H9 (cell line): ENCODE measurements around the gene SAMMSON. TPM values are rescaled to one million over a fixed set of nuclear protein-coding genes. Genes with fewer than 3 reads are reported as not detected.

Source experiments
- DNase-seq: peaks from one replicate; pipeline ENCODE4 v3.0.0-alpha.2; 2017
- H2AFZ ChIP-seq: one replicate; pipeline ENCODE4 v1.6.1; 2013; ENCODE audit warnings: mild to moderate bottlenecking, low read length, control low read depth, moderate library complexity
- H2AK5ac ChIP-seq: 2 replicates; pipeline ENCODE4 v1.6.1; 2013; ENCODE audit warnings: low read length, control low read depth, mixed read lengths; ENCODE audit not compliant: insufficient read length
- H2BK120ac ChIP-seq: one replicate; pipeline ENCODE4 v1.6.1; 2013; ENCODE audit warnings: low read depth, mild to moderate bottlenecking, low read length, control low read depth, inconsistent platforms; ENCODE audit not compliant: poor library complexity, severe bottlenecking
- H2BK12ac ChIP-seq: 2 replicates; pipeline ENCODE4 v1.6.1; 2013; ENCODE audit warnings: low read length, control low read depth, mixed read lengths, low read depth; ENCODE audit not compliant: insufficient read length
- H2BK15ac ChIP-seq: 2 replicates; pipeline ENCODE4 v1.6.1; 2013; ENCODE audit warnings: low read depth, low read length, control low read depth
- H2BK20ac ChIP-seq: one replicate; pipeline ENCODE4 v1.6.1; 2013; ENCODE audit warnings: low read depth, mild to moderate bottlenecking, low read length, control low read depth, inconsistent platforms; ENCODE audit not compliant: poor library complexity, severe bottlenecking
- H2BK5ac ChIP-seq: 2 replicates; pipeline ENCODE4 v1.6.1; 2013; ENCODE audit warnings: low read length, control low read depth, mixed read lengths; ENCODE audit not compliant: insufficient read length
- H3K14ac ChIP-seq: 2 replicates; pipeline ENCODE4 v1.6.1; 2013; ENCODE audit warnings: low read length, control low read depth; ENCODE audit not compliant: insufficient read depth
- H3K18ac ChIP-seq: 2 replicates; pipeline ENCODE4 v1.6.1; 2013; ENCODE audit warnings: low read depth, mild to moderate bottlenecking, mixed read lengths, low read length, control low read depth; ENCODE audit not compliant: insufficient read length
- H3K23ac ChIP-seq: 2 replicates; pipeline ENCODE4 v1.6.1; 2013; ENCODE audit warnings: low read length, control low read depth, mixed read lengths, low read depth; ENCODE audit not compliant: insufficient read length
- H3K23me2 ChIP-seq: 2 replicates; pipeline ENCODE4 v1.6.1; 2013; ENCODE audit warnings: low read depth, mild to moderate bottlenecking, mixed read lengths, low read length, control low read depth; ENCODE audit not compliant: insufficient read length, poor library complexity, severe bottlenecking
- H3K27ac ChIP-seq: 2 replicates; pipeline ENCODE4 v1.5.1; 2013; ENCODE audit warnings: low read length, control low read depth, mixed read lengths, low read depth; ENCODE audit not compliant: insufficient read length
- H3K27me3 ChIP-seq: 2 replicates; pipeline ENCODE4 v1.6.1; 2013; ENCODE audit warnings: low read length, control low read depth, inconsistent platforms; ENCODE audit not compliant: insufficient read depth
- H3K4ac ChIP-seq: 2 replicates; pipeline ENCODE4 v1.6.1; 2013; ENCODE audit warnings: low read depth, mild to moderate bottlenecking, control low read depth, inconsistent platforms, low read length, moderate library complexity
- H3K4me1 ChIP-seq: 2 replicates; pipeline ENCODE4 v1.6.1; 2013; ENCODE audit warnings: low read length, control low read depth, inconsistent platforms; ENCODE audit not compliant: insufficient read depth
- H3K4me2 ChIP-seq: 2 replicates; pipeline ENCODE4 v1.6.1; 2013; ENCODE audit warnings: low read length, control low read depth, mixed read lengths; ENCODE audit not compliant: insufficient read length, insufficient read depth
- H3K56ac ChIP-seq: 2 replicates; pipeline ENCODE4 v1.6.1; 2013; ENCODE audit warnings: low read depth, mild to moderate bottlenecking, mixed read lengths, low read length, control low read depth; ENCODE audit not compliant: insufficient read length
- H3K79me1 ChIP-seq: 2 replicates; pipeline ENCODE4 v1.6.1; 2013; ENCODE audit warnings: low read depth, mild to moderate bottlenecking, moderate library complexity, low read length, control low read depth, inconsistent platforms; ENCODE audit not compliant: insufficient read depth, poor library complexity, severe bottlenecking
- H3K79me2 ChIP-seq: 2 replicates; pipeline ENCODE4 v1.6.1; 2013; ENCODE audit warnings: low read length, control low read depth, inconsistent platforms; ENCODE audit not compliant: insufficient read depth
- H3K9ac ChIP-seq: 2 replicates; pipeline ENCODE4 v1.6.1; 2013; ENCODE audit warnings: low read length, control low read depth, mixed read lengths; ENCODE audit not compliant: insufficient read length; ENCODE audit errors: extremely low read depth
- H3K9me3 ChIP-seq: one replicate; pipeline ENCODE4 v1.6.1; 2013; ENCODE audit warnings: low read depth, low read length, inconsistent platforms; ENCODE audit not compliant: control insufficient read depth
- H3T11ph ChIP-seq: one replicate; pipeline ENCODE4 v1.6.1; 2013; ENCODE audit warnings: mild to moderate bottlenecking, low read length, control low read depth, inconsistent platforms
- H4K20me1 ChIP-seq: one replicate; pipeline ENCODE4 v1.6.1; 2013; ENCODE audit not compliant: control insufficient read depth, insufficient read length, insufficient read depth
- H4K5ac ChIP-seq: 2 replicates; pipeline ENCODE4 v1.6.1; 2013; ENCODE audit warnings: low read depth, mild to moderate bottlenecking, mixed read lengths, low read length, control low read depth; ENCODE audit not compliant: insufficient read length
- H4K8ac ChIP-seq: replicated peaks from 2 replicates; pipeline ENCODE4 v1.6.1; 2013; ENCODE audit warnings: low read length, control low read depth, mixed read lengths, low read depth; ENCODE audit not compliant: insufficient read length
- H4K91ac ChIP-seq: 2 replicates; pipeline ENCODE4 v1.6.1; 2013; ENCODE audit warnings: low read depth, mild to moderate bottlenecking, moderate library complexity, mixed read lengths, low read length, control low read depth; ENCODE audit not compliant: insufficient read length
- H3K27ac Mint-ChIP-seq, 3 experiments: 2 replicates in 2 of 3; 3 replicates in 1 of 3; pipeline ENCODE4 v1.8.0; 2020 to 2021; ENCODE audit warnings: mixed read lengths in 3 of 3, mild to moderate bottlenecking in 1 of 3, moderate library complexity in 1 of 3
- H3K27me3 Mint-ChIP-seq: 2 replicates; pipeline ENCODE4 v1.8.0; 2021; ENCODE audit warnings: low read depth, mild to moderate bottlenecking, moderate library complexity, mixed read lengths
- H3K36me3 Mint-ChIP-seq, 3 experiments: 2 replicates in 2 of 3; 3 replicates in 1 of 3; pipeline ENCODE4 v1.8.0; 2020 to 2021; ENCODE audit warnings: low read depth in 3 of 3, mixed read lengths in 3 of 3; ENCODE audit not compliant: insufficient read depth in 1 of 3
- H3K4me1 Mint-ChIP-seq, 2 experiments: 2 replicates each; pipeline ENCODE4 v1.8.0; 2020; ENCODE audit warnings: mixed read lengths in 2 of 2
- H3K4me3 Mint-ChIP-seq, 2 experiments: 2 replicates in 1 of 2; 3 replicates in 1 of 2; pipeline ENCODE4 v1.8.0; 2020 to 2021; ENCODE audit warnings: mild to moderate bottlenecking in 2 of 2, mixed read lengths in 2 of 2, moderate library complexity in 1 of 2
- H3K9me3 Mint-ChIP-seq, 2 experiments: 2 replicates in 1 of 2; 3 replicates in 1 of 2; pipeline ENCODE4 v1.8.0; 2020; ENCODE audit warnings: mild to moderate bottlenecking in 2 of 2, mixed read lengths in 2 of 2, moderate library complexity in 1 of 2
- CTCF ChIP-seq: fragments of 200-600 bp; sonication (generic); conservative IDR thresholded peaks from 3 replicates; pipeline ENCODE4 v1.8.0; 2021; ENCODE audit warnings: antibody characterized with exemption, mild to moderate bottlenecking
- WGBS: extraction: QIAGEN DNeasy Blood & Tissue Kit; methylation state at CpG from one replicate; pipeline ENCODE4 v1.1.7; 2013; ENCODE audit warnings: missing lambda C conversion rate, low lambda C conversion rate, mixed read lengths; ENCODE audit not compliant: insufficient read length; ENCODE audit errors: extremely low coverage; 5-methylcytosine and 5-hydroxymethylcytosine counted together
- total RNA-seq: library from RNA; stranded (reverse); gene quantifications from 2 replicates; pipeline ENCODE4 v1.2.1, GENCODE V29; 2021

The SAMMSON gene
- total RNA-seq, 1 experiment from 2014 or later = not detected

DNA sequence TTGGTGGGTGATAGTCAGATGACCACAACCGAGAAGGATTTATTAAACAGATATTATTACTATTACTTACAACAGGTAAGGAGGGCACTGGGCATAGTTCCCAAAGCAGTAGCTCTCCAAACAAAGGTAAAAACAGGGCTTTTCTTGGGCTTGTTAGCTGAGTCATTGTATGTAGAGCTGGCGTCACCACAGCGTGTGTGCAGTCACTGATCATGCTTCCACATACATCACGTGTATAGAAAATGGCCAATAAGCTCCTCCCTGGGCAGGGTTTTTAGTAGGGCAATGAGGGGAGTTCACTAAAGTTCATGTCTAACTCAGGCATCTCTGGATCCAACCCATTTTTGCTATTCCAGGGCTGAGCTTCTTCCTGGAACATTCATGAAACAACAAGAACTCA is 5.8 kb upstream of the SAMMSON start:
- Histone ChIP-seq H3K4me1 (peaks cover 2% of the 10 kb centered on the region; the same call in 1 of the 2 replicates), H4K8ac (no peak overlapping the region), H2BK12ac (no peak overlapping the region), H3K4ac (no peak overlapping the region), H3K4me2 (no peak overlapping the region), H3K56ac (no peak overlapping the region), H3K79me1 (no peaks in the 10 kb centered on the region), H2BK20ac (no peak overlapping the region), H2BK15ac (no peak overlapping the region), H3K27me3 (no peaks in the 10 kb centered on the region), H2AK5ac (no peak overlapping the region), H2AFZ (no peak overlapping the region), H3K9me3 (no peaks in the 10 kb centered on the region), H2BK5ac (no peak overlapping the region), H4K20me1 (no peaks in the 10 kb centered on the region), H3K79me2 (no peaks in the 10 kb centered on the region), H2BK120ac (no peak overlapping the region), H3K9ac (no peak overlapping the region), H3K23me2 (no peaks in the 10 kb centered on the region), H3K23ac (no peak overlapping the region), H3K14ac (no peak overlapping the region), H3K27ac (no peak overlapping the region), H4K91ac (no peak overlapping the region), H4K5ac (no peak overlapping the region), H3K18ac (no peak overlapping the region), H3T11ph (no peak overlapping the region)
- DNase-seq = no peak
- Mint-ChIP-seq H3K27ac (no peak overlapping the region), H3K4me1 (peaks cover 4 to 13% of the 10 kb centered on the region in 2 experiments), H3K4me3 (no peak overlapping the region), H3K36me3 (no peaks in the 10 kb centered on the region), H3K9me3 (no peaks in the 10 kb centered on the region; a peak in 1 of 5 replicates), H3K27me3 (no peaks in the 10 kb centered on the region)
- no CpG with 5 or more reads among the region's 4 CpGs for WGBS
- TF ChIP-seq CTCF = no peak
